Adrenal gland (tissue), 12 donors: ENCODE measurements around the gene DMPK. TPM values are rescaled to one million over a fixed set of nuclear protein-coding genes. Genes with fewer than 3 reads are reported as not detected.
A peak's percentile ranks its signal among the peaks of the same experiment; 100 is the strongest.
"Not testable (repeated sequence)": the region's sequence is repeated elsewhere in the genome, so short reads cannot be mapped to it uniquely, and the experiment has no call there.

Source experiments
- DNase-seq, 7 donors: peaks; one replicate each; pipeline ENCODE4 v3.0.0-alpha.2; 2019 to 2020
- H3K27ac ChIP-seq, 5 donors: fragments of 200-600 bp; sonication (generic) in 4 of 5; 1 replicate in 3 of 5; 2 replicates in 2 of 5; pipeline versions ENCODE4 v1.5.1 to v1.8.0; 2016 to 2020; ENCODE audit warnings: mild to moderate bottlenecking in 1 of 5
- H3K27me3 ChIP-seq: fragments of 200-600 bp; 2 replicates; pipeline ENCODE4 v1.8.0; 2021
- H3K36me3 ChIP-seq, 2 donors: fragments of 200-600 bp; replicated peaks in 1 of 2; 1 replicate in 1 of 2; 2 replicates in 1 of 2; pipeline versions ENCODE4 v1.5.1 to v1.8.0; 2018 to 2022
- H3K4me1 ChIP-seq, 2 donors: fragments of 200-600 bp; replicated peaks in 1 of 2; 1 replicate in 1 of 2; 2 replicates in 1 of 2; pipeline versions ENCODE4 v1.5.1 to v1.8.0; 2018 to 2021
- H3K4me3 ChIP-seq, 4 donors: fragments of 200-600 bp; sonication (generic) in 3 of 4; one replicate each; pipeline ENCODE4 v1.5.1; 2016 to 2018
- H3K9me3 ChIP-seq, 3 donors: fragments of 200-600 bp; sonication (generic) in 1 of 3; replicated peaks in 1 of 3; 1 replicate in 2 of 3; 2 replicates in 1 of 3; pipeline versions ENCODE4 v1.5.1 to v1.8.0; 2016 to 2021
- POLR2A ChIP-seq, 2 donors: fragments of 450-650 bp; IDR thresholded peaks; one replicate each; pipeline ENCODE4 v1.6.1; 2017; ENCODE audit warnings: antibody characterized with exemption in 2 of 2, mild to moderate bottlenecking in 2 of 2, moderate library complexity in 1 of 2
- WGBS, 4 donors: extraction: QIAGEN DNeasy Blood & Tissue Kit in 2 of 4; methylation state at CpG; one replicate each; pipeline versions ENCODE4 v1.1.5 to v1.1.7; 2013 to 2017; 5-methylcytosine and 5-hydroxymethylcytosine counted together
- intact Hi-C, 2 donors: fragments of 100-400 bp; cut with DNase I; formaldehyde crosslinking; loops; one replicate each; pipeline versions ENCODE4 v1.14.1 to v1.15.0; 2022 to 2023
- polyA plus RNA-seq, 3 donors: library from polyadenylated mRNA; stranded (reverse); fragments of 200-250 nt in 2 of 3; fragments of 350-450 nt in 1 of 3; fragmentation: Illumina TruSeq in 1 of 3; extraction: RNeasy Lipid Tissue Mini Kit (QIAGEN cat#74804) in 1 of 3; gene quantifications; one replicate each; pipeline ENCODE4 v1.2.3, GENCODE V29; 2013 to 2014
- total RNA-seq, 9 donors: library from RNA; depleted of rRNA in 4 of 9; stranded (reverse); fragments of >200 nt in 4 of 9; fragments of 120-200 nt in 1 of 9; fragmentation: NEBNext Ultra II Directional in 1 of 9; extraction: Animal tissue kit (Norgen Biotek cat#: 25700) in 1 of 9; gene quantifications; one replicate each; pipeline versions ENCODE4 v1.1.0 to v1.2.4, GENCODE V29; 2013 to 2023
- TF ChIP-seq, protein P1 (sequence below), 6 experiments: fragments of 450-650 bp in 4 of 6; fragments of 200-600 bp in 2 of 6; sonication (generic) in 1 of 6; IDR thresholded peaks; 1 replicate in 5 of 6; 2 replicates in 1 of 6; pipeline versions ENCODE4 v1.5.1 to v1.8.0; 2016 to 2021; ENCODE audit warnings: antibody characterized with exemption in 6 of 6, mild to moderate bottlenecking in 2 of 6, moderate library complexity in 1 of 6
- donor health status: healthy with polysubstance abuse.
- donor health status: Bipolar disorder and iron deficiency.
- donor health status: DM: yes; HTN: yes; CAD: no.
- donor health status: DM: no; HTN: no; CAD: no.
- donor health status: DM: no; HTN: no; CAD: no.
- donor health status: DM: yes; HTN: yes; CAD: no.

DMPK gene
- total and polyA plus RNA-seq, 12 donors = 76.8 to 748 (median 129) TPM

DNA sequence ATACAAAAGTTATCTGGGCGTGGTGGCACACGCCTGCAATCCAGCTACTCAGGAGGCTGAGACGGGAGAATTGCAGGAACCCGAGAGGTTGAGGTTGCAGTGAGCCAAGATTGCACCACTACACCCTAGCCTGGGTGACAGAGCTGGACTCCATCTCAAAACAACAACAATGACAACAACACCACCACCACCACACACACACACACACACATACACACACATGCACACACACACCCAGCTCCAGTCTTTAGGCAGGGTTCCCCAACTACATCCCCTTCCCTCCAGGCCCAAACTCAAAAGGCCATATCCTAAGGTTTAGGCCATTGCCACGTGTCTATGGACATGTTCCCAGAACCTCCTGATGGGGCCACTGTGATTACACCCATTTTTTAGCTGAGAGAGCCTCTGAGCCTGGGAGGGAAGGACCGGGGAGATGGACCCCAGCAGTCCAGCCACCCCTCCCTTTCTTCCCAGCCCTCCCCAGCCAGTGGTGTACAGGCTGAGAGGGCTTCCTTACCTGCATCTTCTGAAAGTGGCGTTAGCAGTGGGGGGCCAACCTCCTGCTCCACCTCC, 19.4 kb upstream of the DMPK start:
- DNase-seq = no peak
- no peak overlapping the region for H3K27ac ChIP-seq
- H3K36me3 ChIP-seq = no peaks in the 10 kb centered on the region
- H3K4me1 ChIP-seq = peaks cover 0 to 3% of the 10 kb centered on the region in 2 donors
- H3K9me3 ChIP-seq = no peaks in the 10 kb centered on the region
- no peak overlapping the region for H3K4me3 ChIP-seq
- no peaks in the 10 kb centered on the region for H3K27me3 ChIP-seq
- WGBS, 4 donors = 75 to 88% (median 83%) methylated on average over 7 of the region's 7 CpGs
- TF ChIP-seq POLR2A (IDR thresholded peaks at IDR 0.05) = no peak
- TF ChIP-seq, protein P1, sequence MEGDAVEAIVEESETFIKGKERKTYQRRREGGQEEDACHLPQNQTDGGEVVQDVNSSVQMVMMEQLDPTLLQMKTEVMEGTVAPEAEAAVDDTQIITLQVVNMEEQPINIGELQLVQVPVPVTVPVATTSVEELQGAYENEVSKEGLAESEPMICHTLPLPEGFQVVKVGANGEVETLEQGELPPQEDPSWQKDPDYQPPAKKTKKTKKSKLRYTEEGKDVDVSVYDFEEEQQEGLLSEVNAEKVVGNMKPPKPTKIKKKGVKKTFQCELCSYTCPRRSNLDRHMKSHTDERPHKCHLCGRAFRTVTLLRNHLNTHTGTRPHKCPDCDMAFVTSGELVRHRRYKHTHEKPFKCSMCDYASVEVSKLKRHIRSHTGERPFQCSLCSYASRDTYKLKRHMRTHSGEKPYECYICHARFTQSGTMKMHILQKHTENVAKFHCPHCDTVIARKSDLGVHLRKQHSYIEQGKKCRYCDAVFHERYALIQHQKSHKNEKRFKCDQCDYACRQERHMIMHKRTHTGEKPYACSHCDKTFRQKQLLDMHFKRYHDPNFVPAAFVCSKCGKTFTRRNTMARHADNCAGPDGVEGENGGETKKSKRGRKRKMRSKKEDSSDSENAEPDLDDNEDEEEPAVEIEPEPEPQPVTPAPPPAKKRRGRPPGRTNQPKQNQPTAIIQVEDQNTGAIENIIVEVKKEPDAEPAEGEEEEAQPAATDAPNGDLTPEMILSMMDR (IDR thresholded peaks at IDR 0.05) = no peak
- intact Hi-C loops = no loop called here

GRCh38 chr19:45800070-45800553, 17.8 kb upstream of the DMPK start:
- no peaks in the 10 kb centered on the region for H3K36me3 ChIP-seq
- H3K4me3 ChIP-seq = no peak overlapping the region
- intact Hi-C loops = no loop called here
- 69 to 81% (median 78%) methylated on average over 4 to 8 of the region's 8 CpGs for WGBS, 4 donors
- H3K9me3 ChIP-seq = no peaks in the 10 kb centered on the region
- H3K27ac ChIP-seq = no peak overlapping the region
- H3K27me3 ChIP-seq = no peaks in the 10 kb centered on the region
- H3K4me1 ChIP-seq = peaks cover 0 to 3% of the 10 kb centered on the region in 2 donors
- peak in 1 of 7 donors; percentile 39 for DNase-seq
- no peak for TF ChIP-seq POLR2A (IDR thresholded peaks at IDR 0.05)
- TF ChIP-seq, protein P1 (IDR thresholded peaks at IDR 0.05) = no peak

DNA sequence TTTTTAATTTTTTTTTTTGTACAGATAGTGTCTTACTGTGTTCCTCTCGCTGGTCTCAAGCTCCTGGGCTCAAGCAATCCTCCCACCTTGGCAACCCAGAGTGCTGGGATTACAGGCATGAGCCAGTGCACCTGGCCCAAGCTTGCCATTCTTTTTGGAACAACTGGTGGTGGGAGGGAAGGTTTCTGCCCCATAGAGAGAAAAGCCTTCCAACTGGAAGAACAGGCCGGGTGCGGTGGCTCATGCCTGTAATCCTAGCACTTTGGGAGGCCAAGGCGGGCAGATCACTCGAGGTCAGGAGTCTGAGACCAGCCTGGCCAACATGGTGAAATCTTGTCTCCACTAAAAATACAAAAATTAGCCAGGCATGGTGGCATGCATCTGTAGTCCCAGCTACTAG, 17.3 kb upstream of the DMPK start:
- H3K4me3 ChIP-seq, H3K36me3 ChIP-seq, H3K27me3 ChIP-seq, H3K27ac ChIP-seq, intact Hi-C loops, H3K9me3 ChIP-seq, DNase-seq, H3K4me1 ChIP-seq: not testable (repeated sequence)
- WGBS, 4 donors = 85 to 88% (median 87%) methylated on average over 5 of the region's 5 CpGs

- H3K4me3 ChIP-seq = no peak overlapping the region
- H3K36me3 ChIP-seq = no peaks in the 10 kb centered on the region
- DNase-seq = peak; percentile 57 to 82 (median 73)
- H3K27ac ChIP-seq = no peak overlapping the region
- peaks cover 0 to 3% of the 10 kb centered on the region in 2 donors for H3K4me1 ChIP-seq
- TF ChIP-seq, protein P1 (IDR thresholded peaks at IDR 0.05) = peak; percentile 86 to 91 (median 89)
- no peak for TF ChIP-seq POLR2A (IDR thresholded peaks at IDR 0.05)
- H3K27me3 ChIP-seq = no peaks in the 10 kb centered on the region
- H3K9me3 ChIP-seq = no peaks in the 10 kb centered on the region
- 4 to 7% (median 5%) methylated on average over 10 of the region's 10 CpGs for WGBS, 4 donors
- intact Hi-C loops = no loop called here
These were observed 16.8 kb upstream of the DMPK start for GRCh38 chr19:45798995-45799517.

GRCh38 chr19:45794627-45795026, 12.3 kb upstream of the DMPK start:
- H3K27ac ChIP-seq = no peak overlapping the region
- intact Hi-C loops = no loop called here
- H3K9me3 ChIP-seq = no peaks in the 10 kb centered on the region
- no peak overlapping the region for H3K4me3 ChIP-seq
- DNase-seq = no peak
- whole genome bisulfite sequencing, 4 donors = 63 to 72% (median 68%) methylated on average over 1 to 2 of the region's 2 CpGs
- H3K36me3 ChIP-seq = peaks cover 0 to 13% of the 10 kb centered on the region in 2 donors
- peaks cover 8 to 22% of the 10 kb centered on the region in 2 donors for H3K4me1 ChIP-seq
- TF ChIP-seq POLR2A (IDR thresholded peaks at IDR 0.05) = no peak
- TF ChIP-seq, protein P1 (IDR thresholded peaks at IDR 0.05) = no peak
- H3K27me3 ChIP-seq = no peaks in the 10 kb centered on the region
